Gastroesophageal sphincter (tissue), 4 donors: ENCODE data around the gene CLCN3. TPM values are rescaled to one million over a fixed set of nuclear protein-coding genes. Genes with fewer than 3 reads are reported as not detected.

Experiments used
- ATAC-seq: fragments of 150-250 bp; one replicate; pipeline ENCODE4 v1.9.1; 2016; ENCODE audit warnings: mild to moderate bottlenecking, moderate library complexity
- H3K27ac ChIP-seq, 4 donors: fragments of 200-600 bp; sonication (generic) in 3 of 4; 1 replicate in 3 of 4; 2 replicates in 1 of 4; pipeline ENCODE4 v1.5.1; 2016 to 2019
- H3K27me3 ChIP-seq: fragments of 200-600 bp; sonication (generic); one replicate; pipeline ENCODE4 v1.5.1; 2019
- H3K36me3 ChIP-seq, 2 donors: fragments of 200-600 bp; sonication (generic); one replicate each; pipeline ENCODE4 v1.5.1; 2019; ENCODE audit warnings: control low read depth in 1 of 2
- H3K4me1 ChIP-seq, 3 donors: fragments of 200-600 bp; sonication (generic); 1 replicate in 2 of 3; 2 replicates in 1 of 3; pipeline ENCODE4 v1.5.1; 2016 to 2019; ENCODE audit warnings: control low read depth in 2 of 3
- H3K4me3 ChIP-seq, 2 donors: fragments of 200-600 bp; sonication (generic); one replicate each; pipeline ENCODE4 v1.5.1; 2019; ENCODE audit warnings: mild to moderate bottlenecking in 1 of 2, moderate library complexity in 1 of 2
- H3K9me3 ChIP-seq, 3 donors: fragments of 200-600 bp; sonication (generic); one replicate each; pipeline ENCODE4 v1.5.1; 2017 to 2019; ENCODE audit warnings: control low read depth in 2 of 3
- CTCF ChIP-seq, 4 experiments: fragments of 200-600 bp in 2 of 4; fragments of 450-650 bp in 2 of 4; sonication (generic) in 1 of 4; IDR thresholded peaks; one replicate each; pipeline ENCODE4 v1.5.1; 2017 to 2019; ENCODE audit warnings: antibody characterized with exemption in 4 of 4, mild to moderate bottlenecking in 2 of 4, moderate library complexity in 2 of 4
- EP300 ChIP-seq: sonication (generic); formaldehyde crosslinking; IDR thresholded peaks from one replicate; pipeline ENCODE4 v1.6.1; 2017; ENCODE audit warnings: antibody characterized with exemption, mild to moderate bottlenecking
- POLR2A ChIP-seq, 2 donors: fragments of 450-650 bp; IDR thresholded peaks; one replicate each; pipeline ENCODE4 v1.6.1; 2017; ENCODE audit warnings: antibody characterized with exemption in 2 of 2, mild to moderate bottlenecking in 2 of 2, moderate library complexity in 1 of 2
- POLR2AphosphoS5 ChIP-seq: sonication (generic); formaldehyde crosslinking; IDR thresholded peaks from one replicate; pipeline ENCODE4 v1.6.1; 2017; ENCODE audit warnings: antibody characterized with exemption
- WGBS, 2 donors: methylation state at CpG; one replicate each; pipeline ENCODE4 v1.1.5; 2018; ENCODE audit warnings: low coverage in 1 of 2; 5-methylcytosine and 5-hydroxymethylcytosine counted together
- total RNA-seq, 4 donors: library from RNA; depleted of rRNA; stranded (reverse); fragments of >200 nt; gene quantifications; one replicate each; pipeline ENCODE4 v1.1.0, GENCODE V29; 2016

CLCN3 gene
- total RNA-seq, 4 donors from 2014 or later = 16.6 to 26.0 (median 22.6) TPM

GRCh38 chr4:169625886-169626285 is 5.5 kb downstream of the CLCN3 start:
- no peaks in the 10 kb centered on the region for H3K27me3 ChIP-seq
- peaks cover 0 to 36% (median 6%) of the 10 kb centered on the region in 3 donors for H3K4me1 ChIP-seq
- no peak for ATAC-seq
- no peak overlapping the region for H3K27ac ChIP-seq
- no peaks in the 10 kb centered on the region for H3K36me3 ChIP-seq
- no peak overlapping the region for H3K4me3 ChIP-seq
- no peak for TF ChIP-seq CTCF (IDR thresholded peaks at IDR 0.05)
- no peak for TF ChIP-seq POLR2AphosphoS5
- no peak for TF ChIP-seq POLR2A (IDR thresholded peaks at IDR 0.05)
- no peak for TF ChIP-seq EP300
- WGBS, 2 donors = 88 to 100% methylated on average over 3 to 4 of the region's 5 CpGs
- H3K9me3 ChIP-seq = no peaks in the 10 kb centered on the region

- Histone ChIP-seq H3K9me3 (no peaks in the 10 kb centered on the region), H3K27me3 (no peaks in the 10 kb centered on the region), H3K27ac (no peak overlapping the region), H3K4me3 (no peak overlapping the region), H3K4me1 (peaks cover 0 to 31% (median 6%) of the 10 kb centered on the region in 3 donors), H3K36me3 (no peaks in the 10 kb centered on the region)
- 88 to 95% methylated on average over 6 of the region's 6 CpGs for WGBS, 2 donors
- ATAC-seq = no peak
- TF ChIP-seq CTCF (IDR thresholded peaks at IDR 0.05) = no peak
- TF ChIP-seq POLR2AphosphoS5 = no peak
- TF ChIP-seq EP300 = no peak
- TF ChIP-seq POLR2A (IDR thresholded peaks at IDR 0.05) = no peak
These were observed 6.2 kb downstream of the CLCN3 start for GRCh38 chr4:169626331-169627282.

- H3K27me3 ChIP-seq = no peaks in the 10 kb centered on the region
- no peak overlapping the region for H3K27ac ChIP-seq
- H3K36me3 ChIP-seq = no peaks in the 10 kb centered on the region
- no peak for TF ChIP-seq POLR2A (IDR thresholded peaks at IDR 0.05)
- TF ChIP-seq POLR2AphosphoS5 = no peak
- TF ChIP-seq CTCF (IDR thresholded peaks at IDR 0.05) = no peak
- no peak for TF ChIP-seq EP300
- no peaks in the 10 kb centered on the region for H3K9me3 ChIP-seq
- no peak overlapping the region for H3K4me3 ChIP-seq
- no peak for ATAC-seq
- H3K4me1 ChIP-seq = peaks cover 0 to 24% (median 4%) of the 10 kb centered on the region in 3 donors
- 88 to 92% methylated on average over 1 of the region's 1 CpG for WGBS, 2 donors
These were observed 6.9 kb downstream of the CLCN3 start for GRCh38 chr4:169627307-169627706.

- Histone ChIP-seq H3K27ac (no peak overlapping the region), H3K4me3 (no peak overlapping the region), H3K4me1 (peaks cover 0 to 18% (median 0%) of the 10 kb centered on the region in 3 donors), H3K36me3 (no peaks in the 10 kb centered on the region), H3K27me3 (no peaks in the 10 kb centered on the region), H3K9me3 (no peaks in the 10 kb centered on the region)
- 85 to 93% methylated on average over 2 of the region's 2 CpGs for WGBS, 2 donors
- TF ChIP-seq EP300 (no peak), POLR2A (IDR thresholded peaks at IDR 0.05) (no peak), CTCF (IDR thresholded peaks at IDR 0.05) (no peak), POLR2AphosphoS5 (no peak)
- no peak for ATAC-seq
These were observed 8.2 kb downstream of the CLCN3 start for GRCh38 chr4:169628579-169628978.

- TF ChIP-seq EP300 (no peak), POLR2A (IDR thresholded peaks at IDR 0.05) (no peak), CTCF (IDR thresholded peaks at IDR 0.05) (no peak)
- Histone ChIP-seq H3K4me1 (peaks cover 0 to 26% (median 0%) of the 10 kb centered on the region in 3 donors), H3K4me3 (no peak overlapping the region), H3K9me3 (no peaks in the 10 kb centered on the region), H3K27ac (no peak overlapping the region), H3K36me3 (no peaks in the 10 kb centered on the region), H3K27me3 (no peaks in the 10 kb centered on the region)
- no peak for ATAC-seq
- WGBS, 2 donors = 92 to 100% methylated on average over 1 to 3 of the region's 3 CpGs
These were observed 9.7 kb downstream of the CLCN3 start for GRCh38 chr4:169630069-169630468.
